HEK293 (cell line): Measurements from ENCODE around the gene ADAMTS17.

Experiments
- ZNF184 ChIP-seq: fragments of 450-650 bp; IDR thresholded peaks from 2 replicates; pipeline ENCODE4 v1.5.1; 2018; ENCODE audit warnings: missing biosample characterization, mild to moderate bottlenecking, missing genetic modification characterization
- ZNF274 ChIP-seq, 2 experiments: fragments of 200-500 bp in 1 of 2; fragments of 450-650 bp in 1 of 2; sonication (Bioruptor generic) in 1 of 2; formaldehyde crosslinking in 1 of 2; IDR thresholded peaks; 2 replicates each; pipeline versions ENCODE4 v1.5.1 to v1.6.1; 2014 to 2016; ENCODE audit warnings: borderline replicate concordance in 1 of 2, inconsistent platforms in 1 of 2, low read length in 1 of 2, missing biosample characterization in 1 of 2, missing genetic modification characterization in 1 of 2
- TF ChIP-seq, protein P1 (sequence below): sonication (generic); formaldehyde crosslinking; IDR thresholded peaks from 2 replicates; pipeline ENCODE4 v1.8.1; 2022; ENCODE audit warnings: mild to moderate bottlenecking, moderate library complexity, missing genetic modification reagents

DNA sequence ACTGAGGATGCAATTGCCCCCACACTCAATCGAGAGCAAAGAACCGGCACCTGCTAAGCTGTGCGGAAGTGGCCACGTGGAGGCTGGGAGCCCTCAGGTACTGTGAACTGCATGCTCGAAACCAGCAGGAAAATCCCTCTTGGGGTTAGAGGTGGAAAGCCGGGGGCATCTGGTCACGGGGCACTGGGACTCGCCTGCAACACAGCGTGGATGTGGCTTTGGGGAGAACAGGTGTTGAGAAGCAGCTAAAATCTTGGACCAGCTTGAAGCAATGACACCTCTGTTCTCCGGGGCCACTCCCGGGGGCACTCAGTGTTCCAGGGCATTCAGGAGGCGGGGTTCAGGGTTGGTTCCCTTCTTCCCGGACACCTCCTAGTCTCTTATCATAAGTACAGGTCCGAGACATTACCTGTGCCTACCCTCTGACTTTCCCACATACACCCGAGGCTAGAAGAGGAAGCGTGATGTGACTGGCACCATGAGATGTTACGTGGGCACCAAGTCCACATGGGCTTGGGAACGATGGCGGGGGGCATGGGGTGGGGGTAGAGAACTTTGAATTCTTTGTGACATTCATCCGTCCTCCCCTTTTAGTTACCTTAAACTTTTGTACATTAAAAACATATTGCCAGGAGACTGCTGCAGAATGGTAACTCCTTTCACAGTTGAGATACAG, 172.0 kb downstream of the ADAMTS17 start:
- TF ChIP-seq, protein P1, sequence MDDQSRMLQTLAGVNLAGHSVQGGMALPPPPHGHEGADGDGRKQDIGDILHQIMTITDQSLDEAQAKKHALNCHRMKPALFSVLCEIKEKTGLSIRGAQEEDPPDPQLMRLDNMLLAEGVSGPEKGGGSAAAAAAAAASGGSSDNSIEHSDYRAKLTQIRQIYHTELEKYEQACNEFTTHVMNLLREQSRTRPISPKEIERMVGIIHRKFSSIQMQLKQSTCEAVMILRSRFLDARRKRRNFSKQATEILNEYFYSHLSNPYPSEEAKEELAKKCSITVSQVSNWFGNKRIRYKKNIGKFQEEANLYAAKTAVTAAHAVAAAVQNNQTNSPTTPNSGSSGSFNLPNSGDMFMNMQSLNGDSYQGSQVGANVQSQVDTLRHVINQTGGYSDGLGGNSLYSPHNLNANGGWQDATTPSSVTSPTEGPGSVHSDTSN (CRISPR knock-in tag) = no peak
- TF ChIP-seq ZNF184 (no peak), ZNF274 (IDR thresholded peaks at IDR 0.05; ENCODE audit: low read length) (no peak), ZNF274 (tag by site-specific recombination; IDR thresholded peaks at IDR 0.05; ENCODE audit: borderline replicate concordance) (no peak)
